ENCODE data around the gene ZNF658. TPM values are rescaled to one million over a fixed set of nuclear protein-coding genes. Genes with fewer than 3 reads are reported as not detected.

Gene ZNF658
- 1.7 to 2.1 TPM (median 2.0 TPM) in 5 replicates for total RNA-seq (2022; extraction: Qiagen RNA extraction; ENCODE audit: low read depth)

DNA sequence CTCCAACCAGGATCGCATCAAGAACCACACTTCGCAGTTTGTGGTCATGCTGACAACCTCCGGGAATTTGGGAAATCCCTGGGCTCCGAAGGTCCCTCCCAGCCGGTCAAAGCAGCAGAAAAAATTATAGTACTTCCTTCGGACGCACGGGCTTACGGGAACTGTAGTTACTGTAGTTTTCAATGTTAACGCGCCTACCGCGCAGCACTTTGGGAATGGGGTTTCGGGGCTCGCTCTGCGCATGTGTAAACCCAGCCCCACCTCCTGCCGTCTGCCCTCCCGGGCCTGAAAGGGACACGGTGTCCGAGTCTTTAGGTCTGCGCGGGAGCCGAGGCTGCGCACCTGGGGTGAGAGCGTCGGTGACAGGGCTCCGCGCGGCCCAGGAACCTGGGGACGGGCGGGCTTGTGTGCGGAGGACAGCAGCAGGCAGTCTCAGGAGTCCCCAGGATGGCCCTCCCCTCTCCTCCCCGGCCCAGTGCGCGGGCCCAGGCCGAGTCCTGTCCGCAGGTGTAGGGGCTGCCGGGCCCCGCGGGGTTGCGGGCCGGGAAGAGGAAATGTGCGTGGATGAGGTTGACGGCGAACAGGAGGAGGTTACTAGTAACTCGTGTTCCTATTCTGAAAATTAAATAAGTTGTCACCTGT, at the start of gene ZNF658:
ZNF658 (plus strand) TSS at position 236 of the 642 bp plus-strand sequence. CDS start 2,837 bp downstream, outside the sequence.

Other genes with a start within 250 kb of the ZNF658 start
- gene SPATA31A3, start 91.8 kb downstream of the ZNF658 start, total RNA-seq (2022; extraction: Qiagen RNA extraction; ENCODE audit: low read depth), result not detected in 5 replicates